Stimulated activated CD4-positive, alpha-beta T cell treated with anti-CD3 and anti-CD28 coated beads, Interleukin-15, amount 100 ng/mL, for 1 hour (primary cell): ENCODE data around the gene SV2C.
"Not testable (repeated sequence)": the region's sequence is repeated elsewhere in the genome, so short reads cannot be mapped to it uniquely, and the experiment has no call there.

Experiments
- DNase-seq, 2 donors: peaks; one replicate each; pipeline ENCODE4 v3.0.0-alpha.2; 2020; ENCODE audit warnings: low read depth in 1 of 2, low spot score in 1 of 2

The SV2C gene

DNA sequence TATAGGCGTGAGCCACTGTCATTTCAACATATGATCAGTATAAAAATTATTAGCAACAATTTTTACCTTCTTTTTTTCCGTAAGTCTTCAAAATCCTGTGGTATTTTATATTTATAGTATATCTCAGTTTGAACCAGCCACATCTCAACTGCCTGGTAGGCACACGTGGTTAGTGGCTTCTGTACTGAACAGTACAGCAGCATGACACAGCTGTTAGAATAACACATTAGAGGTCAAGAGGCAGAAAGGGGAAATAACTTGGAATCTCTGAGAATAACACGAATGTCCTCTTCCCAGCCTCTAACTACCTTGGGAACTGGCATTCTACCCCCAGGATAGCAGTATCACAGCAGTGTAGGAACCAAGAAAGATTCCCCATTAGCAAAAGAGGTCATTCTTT lies 211.4 kb downstream of the SV2C start:
- DNase-seq = no peak

DNA sequence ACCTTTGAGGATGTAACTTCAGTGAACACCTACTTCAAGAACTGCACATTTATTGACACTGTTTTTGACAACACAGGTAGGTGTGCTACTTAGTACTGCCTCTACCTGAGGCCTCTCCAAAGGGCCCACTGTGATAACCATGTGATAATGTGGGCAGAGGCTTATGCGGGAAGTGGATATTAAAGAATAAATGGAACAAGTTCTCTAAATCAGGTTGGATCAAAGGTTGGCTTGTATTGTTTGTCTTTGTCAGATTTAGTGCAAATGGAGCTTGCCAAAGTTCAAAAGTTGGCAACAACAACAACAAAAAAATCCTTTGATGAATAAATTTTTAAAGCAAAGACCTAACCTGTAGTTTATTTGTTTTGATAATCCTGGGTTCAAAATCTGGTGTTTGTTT lies 215.7 kb downstream of the SV2C start:
- no peak for DNase-seq

DNA sequence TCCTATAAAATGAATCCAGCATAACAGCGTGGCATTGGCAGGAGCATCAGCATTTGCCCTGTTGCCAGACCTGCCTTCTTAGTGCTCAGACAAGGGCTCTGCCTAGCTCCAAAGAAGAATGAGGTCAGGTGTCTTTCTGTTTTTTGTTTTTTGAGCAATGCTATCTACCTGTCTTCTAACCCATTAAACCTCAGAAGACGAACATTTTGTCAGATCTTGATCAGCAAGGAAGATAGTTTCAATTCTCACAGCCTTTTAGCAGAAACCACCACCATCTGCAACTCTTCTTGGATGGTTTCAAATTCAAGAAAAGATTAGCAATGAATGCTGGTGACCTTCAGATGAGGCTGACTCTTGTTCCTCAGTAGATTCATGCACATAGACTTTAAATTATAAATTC lies 216.4 kb downstream of the SV2C start:
- no peak for DNase-seq

DNA sequence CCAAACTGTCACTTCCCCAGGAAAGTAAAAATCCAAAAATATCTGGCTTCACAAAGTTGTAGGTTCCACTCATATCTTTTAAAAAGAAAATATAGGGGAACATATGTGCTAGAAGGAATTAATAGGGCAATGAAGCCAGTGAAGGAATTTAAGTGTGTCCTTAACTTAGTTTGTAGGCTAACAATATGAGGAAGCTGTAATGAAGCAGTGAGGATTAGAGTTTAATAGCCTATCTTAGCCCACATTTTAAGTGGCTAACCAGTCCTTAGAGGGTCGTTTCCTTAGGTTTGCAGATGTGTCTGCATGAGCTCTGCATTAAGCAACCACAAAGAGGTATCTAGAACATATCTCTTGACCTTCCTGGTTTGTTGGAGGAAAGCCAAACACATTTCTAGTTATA lies 218.7 kb downstream of the SV2C start:
- DNase-seq = not testable (repeated sequence)

DNA sequence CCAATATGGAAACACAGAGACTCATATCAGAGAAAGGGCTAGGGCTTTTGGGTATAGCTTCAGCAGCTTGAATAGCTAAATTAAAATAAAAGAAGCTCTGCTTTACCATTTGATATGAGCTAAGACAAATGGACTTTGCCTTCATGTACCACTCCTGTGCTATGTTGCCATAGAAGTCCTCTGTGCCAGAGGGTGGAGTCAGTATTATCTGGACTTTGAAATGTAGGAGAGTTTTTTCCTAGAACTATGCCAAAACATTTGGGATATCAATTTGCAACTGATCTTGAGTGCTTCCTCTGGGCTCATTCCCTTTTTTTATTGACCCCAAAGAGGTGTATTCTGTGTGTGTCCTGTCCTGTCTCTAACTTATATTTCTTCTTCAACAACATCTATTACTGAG lies 219.5 kb downstream of the SV2C start:
- DNase-seq = not testable (repeated sequence)

DNA sequence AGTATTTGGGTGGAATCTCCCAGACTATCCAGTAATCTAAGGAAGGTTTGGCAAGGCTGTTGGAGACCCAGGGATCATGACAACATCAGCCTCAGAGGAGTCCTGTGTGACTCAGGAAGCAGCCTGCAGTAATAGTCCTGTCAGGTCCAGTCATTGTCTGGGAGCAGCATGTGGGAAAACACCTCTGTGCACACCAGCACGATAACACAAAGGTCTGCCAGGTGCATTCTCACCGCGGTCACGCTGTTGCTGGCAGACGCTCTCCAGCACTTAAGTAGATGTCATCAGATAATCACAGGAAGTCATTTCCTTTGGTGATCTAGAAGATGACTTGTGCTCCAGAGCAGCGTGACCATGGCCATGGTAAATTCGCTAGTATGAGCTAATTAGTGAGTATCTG lies 220.7 kb downstream of the SV2C start:
- no peak for DNase-seq

DNA sequence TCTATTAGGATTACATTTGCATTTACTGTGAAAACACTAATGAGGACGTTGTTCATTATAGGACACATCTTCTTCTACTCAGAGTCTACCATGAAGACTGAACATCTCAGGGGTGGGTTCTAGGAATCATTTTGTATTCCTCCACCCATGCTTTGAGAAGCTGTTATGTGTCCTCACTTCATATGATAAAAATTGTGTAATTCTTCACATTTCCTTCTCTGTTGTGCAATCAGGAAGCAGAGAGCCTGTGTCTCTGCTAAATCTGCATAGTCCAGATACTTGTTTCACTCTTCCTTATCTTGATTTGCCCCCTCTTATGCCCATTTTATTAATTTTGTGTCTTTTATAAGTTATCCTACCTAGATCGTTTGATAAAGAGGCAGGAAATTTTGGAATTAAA lies 222.1 kb downstream of the SV2C start:
- DNase-seq = no peak

DNA sequence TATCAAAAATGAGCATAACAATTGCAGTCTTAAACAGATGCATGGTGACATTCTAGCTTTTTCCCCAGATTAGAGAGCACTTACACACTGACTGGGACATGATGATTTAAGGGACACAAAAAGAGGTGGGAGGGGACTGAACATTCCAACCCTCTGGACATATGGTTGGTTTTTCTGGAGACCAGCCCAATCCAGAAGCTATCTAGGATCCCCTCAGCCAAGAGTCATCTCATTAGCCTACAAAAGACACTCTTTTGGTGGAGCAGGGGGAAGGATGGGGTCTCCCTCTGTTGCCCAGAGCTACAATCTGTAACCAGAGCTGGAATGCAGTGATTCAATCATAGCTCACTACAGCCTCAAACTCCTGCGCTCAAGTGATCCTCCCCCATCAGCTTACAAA lies 222.6 kb downstream of the SV2C start:
- DNase-seq = no peak

DNA sequence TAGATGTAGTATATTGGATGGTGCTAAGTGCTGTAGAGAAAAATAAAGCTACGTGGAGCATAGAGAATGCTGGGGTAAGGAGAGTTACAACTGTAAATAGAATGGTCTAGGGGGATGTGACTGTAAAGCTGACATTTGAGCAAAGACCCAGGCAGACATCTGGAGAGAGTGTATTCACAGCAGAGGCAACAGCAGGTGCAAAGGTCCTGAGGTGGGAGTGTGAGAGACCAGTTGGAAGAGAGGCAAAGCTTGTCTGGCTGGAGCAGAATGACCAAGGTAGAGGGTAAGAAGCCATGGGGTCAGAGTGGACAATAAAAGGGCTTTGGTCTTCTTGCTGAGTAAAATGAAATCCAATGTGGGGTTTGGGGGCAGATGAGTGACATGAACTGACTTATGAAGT lies 227.0 kb downstream of the SV2C start:
- no peak for DNase-seq

DNA sequence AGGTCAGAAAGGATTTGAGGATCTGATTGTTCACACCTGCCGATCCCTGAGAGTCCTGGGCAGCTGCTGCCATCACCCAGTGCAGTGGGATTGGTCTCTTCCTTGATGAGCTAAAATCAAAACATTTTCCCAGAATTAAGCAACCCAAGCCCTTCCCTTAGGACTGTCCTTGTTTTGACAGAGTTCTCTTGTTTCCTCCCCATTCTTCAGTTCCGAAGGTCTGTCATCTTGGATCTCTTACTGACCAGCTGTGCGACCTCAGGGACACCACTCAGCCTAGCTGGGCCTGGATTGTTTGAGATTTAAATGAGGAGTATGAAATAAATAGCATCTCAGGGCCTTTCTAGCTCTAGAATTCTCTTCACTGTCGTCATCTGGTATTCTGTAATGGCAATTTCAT lies 229.6 kb downstream of the SV2C start:
- no peak for DNase-seq

DNA sequence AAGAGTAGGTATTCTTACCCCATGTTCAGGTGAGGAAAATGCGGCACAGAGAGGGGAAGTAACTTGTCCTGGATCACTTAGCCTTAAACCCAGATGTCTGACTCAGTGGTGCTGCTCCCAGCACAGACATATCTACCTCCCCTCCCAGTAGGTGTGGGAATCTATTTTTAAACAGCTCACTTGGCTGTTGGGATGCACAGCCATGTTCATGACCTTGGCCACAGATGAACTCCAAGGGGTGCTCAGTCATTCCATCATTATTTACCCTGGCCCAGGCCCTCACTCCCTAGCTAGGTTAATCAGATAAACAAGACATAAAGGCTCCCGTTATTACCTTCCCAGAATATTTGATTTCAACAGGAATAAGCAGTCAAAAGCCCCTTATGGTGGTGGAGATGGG lies 231.5 kb downstream of the SV2C start:
- DNase-seq = no peak

DNA sequence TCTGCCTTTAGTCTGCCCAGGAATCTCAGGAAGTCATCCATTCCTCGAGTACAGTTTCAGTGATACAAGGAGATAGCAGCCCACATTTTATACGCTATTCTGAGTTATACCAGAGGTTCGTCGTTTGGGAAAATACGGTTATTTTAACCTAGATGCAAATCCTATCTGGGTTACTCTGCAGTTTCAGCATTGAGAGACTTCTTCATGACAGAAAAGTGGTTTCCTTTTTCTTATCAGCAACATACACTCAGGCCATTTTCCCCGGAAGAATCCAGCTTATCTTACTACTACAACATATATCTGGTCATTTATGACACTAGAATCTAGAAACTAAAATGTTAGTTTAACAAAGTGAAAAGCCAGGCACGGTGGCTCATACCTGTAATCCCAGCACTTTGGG lies 236.5 kb downstream of the SV2C start:
- no peak for DNase-seq

DNA sequence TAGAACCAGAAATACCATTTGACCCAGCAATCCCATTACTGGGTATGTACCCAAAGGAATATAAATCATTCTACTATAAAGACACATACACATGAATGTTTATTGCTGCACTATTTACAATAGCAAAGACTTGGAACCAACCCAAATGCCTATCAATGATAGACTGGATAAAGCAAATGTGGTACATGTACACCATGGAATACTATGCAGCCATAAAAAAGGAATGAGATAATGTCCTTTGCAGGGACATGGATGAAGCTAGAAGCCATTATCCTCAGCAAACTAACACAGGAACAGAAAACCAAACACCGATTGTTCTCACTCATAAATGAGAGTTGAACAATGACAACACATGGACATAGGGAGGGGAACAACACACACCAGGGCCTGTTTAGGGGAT lies 240.3 kb downstream of the SV2C start:
- DNase-seq = not testable (repeated sequence)

DNA sequence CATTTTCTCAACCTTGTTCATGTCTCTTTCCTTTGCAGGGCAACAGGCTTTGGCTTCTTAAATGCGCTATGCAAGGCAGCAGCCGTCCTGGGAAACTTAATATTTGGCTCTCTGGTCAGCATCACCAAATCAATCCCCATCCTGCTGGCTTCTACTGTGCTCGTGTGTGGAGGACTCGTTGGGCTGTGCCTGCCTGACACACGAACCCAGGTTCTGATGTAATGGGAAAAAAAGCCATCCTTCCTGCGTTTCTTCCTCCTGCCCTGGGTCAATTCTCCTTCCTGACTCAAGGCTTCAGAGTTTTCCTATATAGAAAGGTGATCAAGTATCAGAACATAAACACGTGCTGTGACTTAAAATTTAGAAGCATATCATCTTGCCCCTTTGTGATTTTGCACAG lies 242.1 kb downstream of the SV2C start:
- no peak for DNase-seq

DNA sequence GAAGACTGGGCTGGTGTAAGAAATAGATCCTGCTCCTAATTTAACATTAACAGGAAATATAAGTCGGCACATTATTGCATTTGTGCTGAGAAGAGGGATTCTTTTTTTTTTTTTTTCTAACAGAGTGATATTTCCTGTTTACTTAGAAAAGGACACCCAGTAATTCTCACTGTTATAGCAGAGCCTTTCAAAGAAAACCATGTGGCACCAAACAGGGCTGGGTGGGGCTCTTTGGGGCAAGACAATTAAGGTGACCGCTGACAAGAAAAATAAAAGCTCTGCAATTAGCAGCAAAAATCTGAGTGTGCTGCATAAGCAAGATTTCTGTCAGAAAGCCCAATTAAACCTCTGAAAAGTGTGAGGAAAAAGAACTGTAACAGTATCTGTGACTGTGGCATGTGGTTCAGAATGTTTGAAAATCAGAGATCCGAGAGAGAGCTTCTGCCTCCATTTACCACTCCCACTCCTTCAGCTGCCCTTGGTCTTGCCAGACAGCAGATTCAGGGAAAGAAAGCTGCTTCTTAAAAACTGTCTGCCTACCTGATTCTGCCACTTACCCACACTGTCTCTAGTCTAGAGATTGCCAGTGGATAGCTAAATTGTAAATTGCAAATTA lies 242.8 kb downstream of the SV2C start:
- DNase-seq = no peak

DNA sequence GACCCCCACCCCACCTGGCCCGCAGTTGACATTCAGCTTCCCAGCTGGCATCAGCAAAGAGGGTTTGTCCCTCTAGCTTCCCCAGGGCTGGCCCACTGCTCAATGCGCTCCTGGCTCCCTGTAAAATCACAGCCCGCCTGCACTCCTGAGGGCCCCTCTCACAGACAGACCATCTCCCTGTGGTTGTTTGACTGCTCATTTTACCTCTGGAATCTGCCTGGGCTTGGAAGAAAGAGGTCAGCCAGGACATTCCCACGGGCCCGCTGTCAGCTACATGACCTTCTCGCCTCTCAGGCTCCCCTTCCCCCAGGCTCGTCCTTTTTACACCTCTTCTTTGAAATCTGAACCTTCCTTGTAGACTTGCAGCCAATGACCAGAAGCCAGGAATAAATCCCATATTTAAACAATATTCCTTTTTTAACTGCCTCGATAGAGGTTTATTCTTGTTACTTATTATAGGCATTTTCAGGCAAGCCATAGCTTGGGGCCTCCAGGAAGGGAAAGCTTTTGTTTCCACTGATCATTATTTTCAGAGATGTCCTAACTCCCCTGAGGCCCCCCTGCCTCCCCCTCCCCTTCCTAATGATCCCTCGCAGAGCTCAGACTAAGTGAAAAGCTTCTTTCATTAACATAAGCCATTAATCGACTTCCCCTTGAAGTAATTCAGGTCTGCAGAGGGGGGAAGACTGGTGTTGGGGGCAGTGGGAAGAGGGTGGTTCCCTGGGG lies 243.6 kb downstream of the SV2C start:
- DNase-seq = no peak

DNA sequence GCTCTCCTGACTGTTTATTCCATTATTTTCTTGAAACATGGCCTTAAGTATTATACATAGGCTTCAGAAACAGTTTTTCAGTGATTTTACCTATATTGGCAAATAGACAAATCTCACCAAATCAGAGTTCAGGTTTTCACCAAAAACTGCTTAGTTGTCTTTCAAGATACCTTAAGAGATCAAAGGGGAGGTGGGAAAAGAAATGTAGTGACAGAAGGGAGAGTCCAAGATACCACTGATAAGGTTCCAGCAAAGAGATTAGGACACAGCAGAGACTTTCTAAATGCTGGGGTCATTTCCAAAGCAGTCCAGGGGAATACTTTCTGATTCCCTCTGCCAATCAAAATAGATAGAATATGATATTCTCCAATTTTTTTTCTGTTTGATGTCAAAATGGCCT lies 246.2 kb downstream of the SV2C start:
- no peak for DNase-seq

DNA sequence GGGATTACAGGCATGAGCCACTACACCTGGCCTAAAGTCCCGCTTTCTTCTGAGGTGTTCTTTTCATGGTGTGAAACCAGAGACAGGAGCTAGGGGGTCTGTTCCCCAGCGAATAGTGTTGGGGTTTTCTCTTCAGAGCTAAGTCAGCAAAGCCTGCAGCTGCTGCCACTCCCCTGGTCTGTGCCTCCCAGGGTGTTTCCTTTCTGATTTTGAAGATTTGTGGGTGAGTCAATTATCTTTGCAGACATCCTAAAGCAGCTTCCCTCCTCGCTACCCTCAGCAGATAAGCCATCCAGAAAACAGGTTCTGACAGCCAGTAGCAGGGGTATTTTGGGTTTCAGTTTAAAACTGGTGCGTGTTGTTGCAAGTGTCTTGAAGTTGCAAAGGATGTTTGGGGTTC lies 247.9 kb downstream of the SV2C start:
- no peak for DNase-seq

DNA sequence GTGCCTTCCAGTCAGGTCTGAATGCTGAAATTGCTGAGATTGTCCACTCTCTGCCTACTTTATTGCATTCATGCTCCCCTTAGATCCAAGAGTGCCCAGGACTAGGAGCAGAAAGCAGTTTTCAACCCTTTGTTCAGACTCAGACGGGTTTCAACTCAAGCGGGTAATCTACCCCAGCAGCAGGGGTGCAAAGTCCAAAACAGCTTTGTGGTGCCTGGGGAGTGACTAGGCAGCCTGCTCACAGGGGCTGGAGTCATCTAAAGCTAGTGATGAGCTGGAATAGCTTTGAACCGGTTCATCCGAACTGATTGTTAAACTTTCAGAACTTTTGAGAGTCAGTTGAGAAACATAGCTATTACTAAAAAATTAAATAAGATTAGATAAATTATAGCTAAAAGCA lies 248.9 kb downstream of the SV2C start:
- no peak for DNase-seq

DNA sequence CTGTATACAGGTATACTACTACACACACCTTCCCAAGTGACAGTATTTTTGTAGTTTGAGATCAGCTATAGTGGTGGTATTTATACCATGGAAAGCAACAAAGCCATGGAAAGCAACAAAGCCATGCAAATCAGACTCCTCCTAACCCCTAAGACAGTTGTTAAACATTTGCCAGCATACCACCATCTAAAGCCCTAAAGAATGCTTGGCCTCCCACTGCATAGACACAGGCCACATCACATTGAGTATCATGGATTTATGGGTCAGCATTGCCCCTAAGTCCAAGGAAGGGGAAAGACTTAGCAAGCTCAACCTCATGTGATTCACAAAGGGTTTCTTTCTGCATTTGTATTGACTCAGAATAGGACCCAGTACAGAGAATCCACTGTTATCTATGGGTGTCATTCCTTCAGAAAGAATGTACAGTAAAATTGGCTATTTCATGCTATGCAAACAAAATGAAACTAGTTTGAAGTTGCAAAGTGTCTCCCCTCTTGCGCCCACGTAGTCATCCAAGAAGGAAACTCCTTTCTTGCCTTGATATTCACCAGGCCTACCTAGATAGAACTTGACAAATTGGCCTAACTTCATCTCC lies 249.5 kb downstream of the SV2C start:
- DNase-seq = no peak

DNA sequence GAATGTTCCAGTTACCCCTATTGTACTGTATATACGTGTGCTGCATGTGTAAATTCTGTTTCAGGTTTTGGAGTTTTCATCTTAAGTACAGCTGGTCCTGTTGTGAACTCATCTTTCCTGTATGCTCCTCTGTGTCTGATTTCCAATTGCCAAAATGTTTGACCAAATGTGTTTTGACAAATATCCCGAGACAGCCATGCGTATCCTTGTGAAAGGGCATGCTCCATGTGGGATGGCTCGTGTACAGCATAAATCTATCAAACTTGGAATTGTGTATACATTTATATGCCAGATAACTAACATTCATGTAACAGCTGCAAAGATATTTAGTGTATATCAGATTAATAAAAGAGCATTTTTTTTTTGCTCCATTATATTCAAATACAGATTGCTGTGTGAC lies 250.4 kb downstream of the SV2C start:
- no peak for DNase-seq

DNA sequence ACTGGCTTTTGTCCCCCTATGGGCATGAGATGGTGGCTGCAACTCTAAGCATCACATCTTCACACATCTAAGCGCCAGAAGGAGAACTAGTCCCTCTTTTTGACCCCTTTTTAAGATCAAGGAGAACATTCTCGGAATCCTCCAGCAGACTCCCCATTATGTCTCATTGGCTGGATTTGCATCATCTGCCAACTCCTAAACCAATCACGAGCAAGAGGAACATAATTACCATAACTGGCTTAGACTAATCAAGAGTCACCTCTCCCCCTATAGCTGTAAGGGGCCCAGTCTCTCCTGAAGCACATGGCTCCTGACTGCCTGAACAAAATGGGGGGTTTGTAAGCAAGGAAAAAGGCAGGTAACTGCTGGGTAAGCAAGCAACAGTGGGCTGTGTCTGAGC lies 251.4 kb downstream of the SV2C start:
- no peak for DNase-seq

DNA sequence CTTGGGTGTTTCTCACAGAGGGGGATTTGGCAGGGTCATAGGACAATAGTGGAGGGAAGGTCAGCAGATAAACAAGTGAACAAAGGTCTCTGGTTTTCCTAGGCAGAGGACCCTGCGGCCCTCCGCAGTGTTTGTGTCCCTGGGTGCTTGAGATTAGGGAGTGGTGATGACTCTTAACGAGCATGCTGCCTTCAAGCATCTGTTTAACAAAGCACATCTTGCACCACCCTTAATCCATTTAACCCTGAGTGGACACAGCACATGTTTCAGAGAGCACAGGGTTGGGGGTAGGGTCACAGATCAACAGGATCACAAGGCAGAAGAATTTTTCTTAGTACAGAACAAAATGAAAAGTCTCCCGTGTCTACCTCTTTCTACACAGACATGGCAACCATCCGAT lies 252.3 kb downstream of the SV2C start:
- DNase-seq = not testable (repeated sequence)
